HK-2 (cell line): ENCODE data around the gene RBM4B.
A peak's percentile ranks its signal among the peaks of the same experiment; 100 is the strongest.
"Not testable (repeated sequence)": the region's sequence is repeated elsewhere in the genome, so short reads cannot be mapped to it uniquely, and the experiment has no call there.

Experiments used
- DNase-seq: peaks from one replicate; pipeline ENCODE4 v3.0.0-alpha.2; 2018; ENCODE audit not compliant: unreplicated experiment

The RBM4B gene

GRCh38 chr11:66641834-66642233 lies 35.9 kb downstream of the RBM4B start:
- no peak for DNase-seq

DNA sequence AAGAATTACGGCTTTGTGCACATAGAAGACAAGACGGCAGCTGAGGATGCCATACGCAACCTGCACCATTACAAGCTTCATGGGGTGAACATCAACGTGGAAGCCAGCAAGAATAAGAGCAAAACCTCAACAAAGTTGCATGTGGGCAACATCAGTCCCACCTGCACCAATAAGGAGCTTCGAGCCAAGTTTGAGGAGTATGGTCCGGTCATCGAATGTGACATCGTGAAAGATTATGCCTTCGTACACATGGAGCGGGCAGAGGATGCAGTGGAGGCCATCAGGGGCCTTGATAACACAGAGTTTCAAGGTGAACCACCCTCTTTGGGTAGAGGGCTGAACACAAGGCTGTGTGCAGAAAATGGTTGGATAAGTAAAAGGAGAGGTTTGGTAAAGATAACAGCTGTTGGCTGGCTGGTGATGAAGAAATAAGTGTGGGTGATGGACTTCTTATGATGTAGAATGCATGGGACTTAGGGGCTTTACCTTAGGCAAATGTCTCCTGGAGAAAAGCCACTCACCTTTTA lies 37.8 kb downstream of the RBM4B start:
- DNase-seq = not testable (repeated sequence)

- no peak for DNase-seq
Observed at GRCh38 chr11:66639066-66639813, 38.4 kb downstream of the RBM4B start.

DNA sequence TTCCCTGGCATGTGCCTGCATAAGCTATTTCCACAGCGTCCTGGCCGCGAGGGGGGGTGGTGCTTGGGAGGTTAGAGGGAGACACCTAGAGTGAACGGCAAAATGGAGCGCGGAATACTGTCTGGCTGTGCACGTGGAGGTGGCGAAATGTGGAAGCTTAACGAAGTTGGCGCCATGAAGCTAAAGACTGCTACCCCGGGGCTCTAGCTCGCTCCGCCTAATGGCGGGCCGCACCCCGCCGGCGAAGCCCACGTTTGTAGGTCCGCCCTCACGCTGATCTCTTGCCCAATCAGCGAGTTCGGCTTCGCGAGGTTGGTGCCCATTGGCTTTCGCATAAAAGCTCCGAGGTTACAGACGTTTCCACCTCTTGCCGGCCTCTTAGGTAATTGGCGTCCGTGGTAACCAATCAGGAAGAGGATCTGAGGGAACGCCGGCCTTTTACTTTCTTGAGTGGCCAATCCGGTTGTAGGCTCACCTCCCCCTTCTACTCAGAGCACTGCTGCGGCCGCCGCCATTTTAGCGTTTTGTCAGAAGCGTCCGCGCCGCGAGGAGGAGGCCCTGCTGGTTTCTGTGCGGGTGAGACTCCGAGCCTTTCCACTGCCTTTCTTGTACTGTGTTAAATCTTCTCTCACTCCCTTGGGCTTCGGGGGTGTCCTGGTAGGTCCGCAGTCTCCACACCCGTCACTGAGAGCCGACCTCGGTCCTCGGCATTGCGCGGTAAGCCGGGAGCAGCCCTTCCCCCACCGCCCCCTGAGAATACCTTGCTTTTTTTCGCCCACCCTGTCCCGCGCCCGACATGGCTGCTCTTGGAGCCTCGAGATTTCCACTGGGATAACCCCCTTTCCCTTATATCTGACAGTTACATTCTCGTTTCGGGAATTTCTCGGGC lies 39.3 kb downstream of the RBM4B start, which contains the start of gene RBM4:
Gene RBM4, plus strand, starts transcription at position 527 of the 889 bp plus-strand sequence. CDS start 1,009 bp downstream, outside the sequence.
- DNase-seq = peak; percentile 95

DNA sequence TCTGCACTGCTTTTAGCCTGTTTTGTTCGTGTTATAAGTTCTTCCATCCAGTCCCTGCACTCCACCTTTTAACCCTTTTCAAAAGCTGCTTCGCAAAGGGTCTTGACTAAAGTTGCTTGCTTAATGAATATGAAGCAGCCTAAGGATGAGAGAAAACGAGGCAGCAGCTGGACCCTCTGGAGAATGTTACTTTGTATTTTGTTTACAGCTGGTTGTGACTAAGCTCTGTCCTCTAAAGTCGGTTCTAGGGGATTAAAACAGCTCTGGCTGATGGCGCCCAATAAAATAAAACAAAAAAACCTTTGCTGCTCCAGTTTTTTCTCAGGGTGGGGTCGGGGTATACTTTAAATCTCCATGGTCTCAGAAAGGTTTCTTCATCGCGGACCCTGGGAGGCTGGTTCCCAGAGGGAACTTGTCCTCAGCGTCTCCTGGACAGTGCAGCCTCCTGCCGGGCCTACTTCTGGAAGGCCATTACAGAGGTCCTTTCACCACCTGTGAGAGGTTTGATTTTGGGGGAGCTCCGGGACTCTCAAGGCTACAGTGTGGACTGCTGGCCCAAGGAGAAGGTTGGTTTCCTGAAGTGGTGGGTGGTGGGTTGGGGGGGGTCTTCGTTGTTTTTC lies 40.0 kb downstream of the RBM4B start:
- no peak for DNase-seq

DNA sequence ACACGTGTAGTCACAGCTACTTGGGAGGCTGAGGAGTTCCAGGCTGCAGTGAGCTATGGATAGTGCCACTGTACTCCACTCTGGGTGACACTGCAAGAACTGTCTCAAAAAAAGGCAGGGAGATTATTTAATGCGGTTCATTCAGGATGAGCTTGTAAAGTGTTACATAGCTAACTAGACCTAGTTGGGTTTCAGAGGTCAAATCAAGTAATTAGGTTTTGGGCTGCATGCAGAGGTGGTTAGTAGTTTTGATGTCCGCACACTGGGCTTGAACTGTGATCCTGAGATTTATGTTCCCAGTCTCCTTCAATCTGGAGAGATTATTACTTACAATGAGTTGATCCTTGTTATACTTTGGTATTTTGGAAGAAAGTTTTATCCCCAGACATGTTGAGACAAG lies 41.3 kb downstream of the RBM4B start:
- no peak for DNase-seq

- DNase-seq = no peak
Observed at GRCh38 chr11:66632952-66633351, 44.7 kb downstream of the RBM4B start.

GRCh38 chr11:66631883-66632282 lies 45.8 kb downstream of the RBM4B start:
- DNase-seq = no peak

DNA sequence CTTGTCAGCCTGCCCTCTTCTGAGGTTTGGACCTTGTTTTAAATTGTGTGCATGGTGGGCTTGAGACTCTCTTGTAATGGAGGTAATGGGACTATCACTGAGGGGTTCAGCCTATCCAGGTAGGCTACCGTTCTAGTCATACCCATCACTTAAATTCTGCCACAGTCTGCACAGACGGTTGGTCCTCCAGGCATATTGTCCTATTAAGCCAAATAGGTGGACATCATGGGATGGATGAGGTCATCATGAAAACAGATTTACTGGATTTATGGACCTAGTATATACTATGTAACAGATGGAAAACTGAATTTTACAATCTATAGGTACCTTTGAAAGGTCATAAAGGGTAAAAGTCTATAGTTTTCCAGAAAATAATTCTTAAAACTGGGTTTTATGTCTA lies 48.3 kb downstream of the RBM4B start:
- DNase-seq = no peak

DNA sequence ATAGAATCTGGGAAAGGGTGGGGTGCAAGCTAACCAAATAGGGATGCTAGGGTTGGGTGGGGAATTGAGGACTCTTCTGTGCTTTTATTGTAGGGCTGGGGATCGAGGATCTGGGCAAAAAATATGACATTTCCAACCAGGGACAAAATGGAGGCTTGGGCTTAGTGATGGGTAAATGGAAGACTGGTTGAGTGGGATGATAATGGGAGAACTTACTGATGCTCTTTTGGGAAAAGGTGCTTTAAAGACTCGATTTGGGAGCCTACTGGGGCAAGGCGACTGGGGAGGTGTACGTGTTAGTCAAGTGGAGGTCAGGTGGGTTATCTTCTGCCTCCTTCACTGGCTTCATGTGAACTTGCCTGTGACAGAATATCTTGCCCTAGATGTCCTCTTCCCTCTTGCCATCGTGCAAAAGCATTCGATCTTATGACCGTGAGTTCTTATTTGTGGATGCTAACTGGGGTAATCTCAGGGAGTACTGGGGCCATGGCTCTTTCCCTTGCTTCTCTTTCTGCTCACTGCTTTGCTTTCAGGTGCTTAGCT lies 49.6 kb downstream of the RBM4B start:
- no peak for DNase-seq

DNA sequence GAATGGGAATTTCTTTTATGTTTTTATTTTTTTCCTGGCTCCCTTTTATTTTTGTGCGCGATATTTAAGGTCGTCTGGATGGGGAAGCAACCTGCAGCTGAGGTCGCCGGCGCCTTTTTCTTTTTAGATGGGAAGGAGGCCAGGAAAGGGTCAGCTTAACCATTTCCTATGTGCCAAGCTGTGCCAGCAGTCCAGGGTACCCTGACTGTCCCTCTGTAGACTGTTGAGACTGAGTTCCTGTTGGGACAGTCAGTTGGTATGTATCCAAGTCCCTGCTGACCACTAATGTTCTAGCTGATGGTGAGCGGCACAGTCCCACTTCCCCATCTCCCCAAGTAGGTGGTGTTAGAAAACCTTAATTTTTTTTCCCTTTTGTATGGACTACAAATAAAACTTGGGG lies 50.8 kb downstream of the RBM4B start:
- no peak for DNase-seq

DNA sequence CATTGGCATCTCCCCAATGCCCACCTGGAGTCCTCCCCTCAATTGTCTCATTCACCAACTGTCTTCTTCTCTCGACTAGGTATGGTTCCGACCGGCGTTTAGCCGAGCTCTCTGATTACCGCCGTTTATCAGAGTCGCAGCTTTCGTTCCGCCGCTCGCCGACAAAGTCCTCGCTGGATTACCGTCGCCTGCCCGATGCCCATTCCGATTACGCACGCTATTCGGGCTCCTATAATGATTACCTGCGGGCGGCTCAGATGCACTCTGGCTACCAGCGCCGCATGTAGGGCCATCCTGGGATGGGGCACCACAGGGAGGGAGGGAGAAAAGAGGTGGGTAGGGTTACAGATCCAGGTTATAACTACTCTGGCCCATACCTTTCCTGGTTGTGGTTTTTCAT lies 51.3 kb downstream of the RBM4B start:
- DNase-seq = no peak

DNA sequence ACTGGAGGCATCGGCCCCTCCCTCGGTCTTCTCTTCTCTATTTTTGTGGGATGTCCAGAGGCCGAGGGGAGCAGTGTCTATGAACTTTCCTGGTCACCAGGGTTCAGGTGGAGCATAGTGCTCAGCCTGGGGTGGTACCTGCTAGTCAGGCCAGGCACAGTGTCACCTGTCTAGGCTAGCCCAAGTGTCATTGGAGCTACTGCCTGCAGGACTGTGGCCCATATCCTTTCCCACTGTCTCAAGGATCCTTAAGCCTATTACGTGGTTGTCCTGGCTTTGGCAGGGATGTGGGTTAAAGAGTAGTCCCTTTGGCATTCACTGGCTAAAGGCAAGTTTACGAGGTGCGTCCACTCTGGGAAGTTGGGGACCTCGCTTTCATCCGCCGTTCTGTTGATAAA lies 51.9 kb downstream of the RBM4B start:
- no peak for DNase-seq

GRCh38 chr11:66625041-66625751 lies 52.5 kb downstream of the RBM4B start:
- DNase-seq = no peak

DNA sequence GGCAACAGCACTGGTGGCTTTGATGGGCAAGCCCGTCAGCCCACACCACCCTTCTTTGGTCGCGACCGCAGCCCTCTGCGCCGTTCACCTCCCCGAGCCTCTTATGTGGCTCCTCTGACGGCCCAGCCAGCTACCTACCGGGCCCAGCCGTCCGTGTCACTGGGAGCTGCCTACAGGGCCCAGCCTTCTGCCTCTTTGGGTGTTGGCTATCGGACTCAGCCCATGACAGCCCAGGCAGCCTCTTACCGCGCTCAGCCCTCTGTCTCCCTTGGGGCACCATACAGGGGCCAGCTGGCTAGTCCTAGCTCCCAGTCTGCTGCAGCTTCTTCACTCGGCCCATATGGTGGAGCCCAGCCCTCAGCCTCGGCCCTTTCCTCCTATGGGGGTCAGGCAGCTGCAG lies 53.2 kb downstream of the RBM4B start:
- no peak for DNase-seq

DNA sequence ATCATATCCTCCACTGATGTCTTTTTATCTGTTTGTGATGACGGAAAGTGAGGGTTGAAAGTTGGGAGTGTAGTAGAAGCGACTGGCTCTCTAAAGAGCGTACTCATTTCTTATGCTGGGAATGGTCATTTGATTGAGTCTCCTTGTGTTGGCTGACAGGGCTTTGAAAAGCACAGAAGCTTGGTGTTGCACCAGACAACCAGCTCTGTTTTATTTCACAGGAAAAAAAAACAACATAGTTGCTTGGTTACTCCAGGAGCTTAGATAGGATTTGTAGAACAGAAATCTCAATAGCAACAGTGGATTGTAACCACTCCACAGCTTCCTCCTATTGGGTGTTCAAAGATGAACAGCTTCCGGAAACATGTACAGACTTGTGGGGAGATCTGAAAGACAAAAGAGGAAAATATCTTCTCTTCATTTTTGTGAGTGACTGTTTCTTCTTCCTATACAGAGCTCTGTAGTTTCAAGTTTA lies 58.6 kb downstream of the RBM4B start:
- DNase-seq = no peak

- no peak for DNase-seq
Observed at GRCh38 chr11:66617155-66617834, 60.4 kb downstream of the RBM4B start.

- DNase-seq = peak; percentile 97
Observed at GRCh38 chr11:66616379-66617154, 61.1 kb downstream of the RBM4B start, which contains the start of gene RBM14. Gene RBM14 (plus strand): TSS chr11:66616630. CDS start chr11:66616721, 91 bp downstream.
